HG03432 (cell line): ENCODE measurements around the gene NF1.

Source experiments
- ATAC-seq: cut with Tn5 transposase; IDR thresholded peaks from one replicate; pipeline ENCODE4 v1.9.1; 2021; ENCODE audit warnings: mild to moderate bottlenecking, moderate library complexity; ENCODE audit not compliant: unreplicated experiment

The NF1 gene

GRCh38 chr17:31418773-31419350 is 324.1 kb downstream of the NF1 start:
- no peak for ATAC-seq

GRCh38 chr17:31422443-31422842 is 327.7 kb downstream of the NF1 start:
- no peak for ATAC-seq

GRCh38 chr17:31424944-31425281 is 330.1 kb downstream of the NF1 start:
- no peak for ATAC-seq

DNA sequence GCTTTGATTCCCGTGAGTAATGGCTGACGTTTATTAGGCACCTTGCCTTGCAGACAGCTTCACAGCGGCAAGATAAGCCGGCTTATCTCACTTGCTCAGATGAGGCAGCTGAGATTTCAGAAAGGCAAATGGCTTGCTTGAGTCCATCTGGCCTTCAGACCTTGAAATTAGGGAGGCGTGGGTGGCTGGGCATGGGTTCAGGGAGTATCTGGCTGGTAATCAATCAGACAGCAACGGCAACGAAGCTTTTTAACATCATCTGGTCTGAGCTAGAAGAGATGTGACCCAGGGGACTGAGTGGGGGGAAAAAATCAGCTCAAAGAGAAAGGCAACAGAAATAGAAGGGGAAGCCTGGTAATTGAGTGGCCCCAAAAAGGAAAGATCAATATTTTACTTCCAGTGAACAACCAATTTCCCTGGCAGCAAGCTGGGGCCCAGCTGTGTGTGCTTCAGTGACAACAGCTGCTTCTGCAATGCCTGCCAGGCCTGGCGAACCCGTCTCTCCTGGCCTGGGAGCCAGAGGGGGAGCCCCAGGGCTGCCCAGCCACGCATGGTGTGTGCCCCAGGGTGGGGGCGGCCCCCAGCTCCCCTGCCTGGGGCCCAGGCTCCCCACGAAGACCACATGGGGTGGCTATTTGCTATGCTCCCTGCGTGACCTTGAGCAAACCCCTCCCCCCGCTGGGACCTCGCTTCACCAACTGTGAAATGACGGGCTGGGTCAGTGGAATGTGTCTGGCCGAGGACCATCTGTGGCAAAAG is 330.7 kb downstream of the NF1 start:
- no peak for ATAC-seq
